RCC 7860 (cell line): ENCODE data around the gene CNNM3.
"Not testable (repeated sequence)": the region's sequence is repeated elsewhere in the genome, so short reads cannot be mapped to it uniquely, and the experiment has no call there.

ENCODE experiments used
- DNase-seq: peaks from one replicate; pipeline ENCODE4 v3.0.0-alpha.2; 2015; ENCODE audit warnings: low spot score
- FAIRE-seq: peaks from 2 replicates; lab custom pipeline; 2012; peaks lifted over from hg19 to GRCh38; lab: Jason Lieb, UNC

Gene CNNM3

GRCh38 chr2:96816127-96816835, at the start of gene CNNM3:
TSS of gene CNNM3 (plus strand) at chr2:96816268. CDS start at chr2:96816278, 10 bp downstream.
- FAIRE-seq (no peak), DNase-seq (peak; percentile 79)

- FAIRE-seq (no peak), DNase-seq (no peak)
Observed at GRCh38 chr2:96767135-96767871, 48.8 kb upstream of the CNNM3 start.

- FAIRE-seq (peak; percentile 77), DNase-seq (peak; percentile 75)
Observed at GRCh38 chr2:96768083-96768561, 47.9 kb upstream of the CNNM3 start.

DNA sequence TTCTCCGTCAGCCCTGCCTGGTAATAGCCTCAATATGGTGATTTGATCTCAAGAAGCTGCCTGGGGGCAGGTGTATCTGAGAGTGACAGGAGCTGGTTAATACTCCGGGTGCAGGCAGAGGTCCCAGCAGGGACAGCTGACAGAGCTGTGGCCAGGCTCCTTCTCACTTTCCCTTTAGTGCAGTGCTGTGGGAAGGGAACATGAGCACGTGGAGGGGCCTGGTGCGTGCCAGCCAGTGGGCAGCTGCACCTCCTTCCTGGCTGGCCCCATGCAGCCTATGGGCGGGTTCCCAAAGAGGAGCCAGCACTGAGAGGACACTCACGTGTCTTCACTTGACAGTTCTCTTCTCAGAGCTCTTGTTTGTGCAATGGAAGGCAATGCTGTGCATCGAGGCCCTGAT, 46.3 kb upstream of the CNNM3 start:
- no peak for DNase-seq
- FAIRE-seq: no peak

GRCh38 chr2:96770442-96771202, 45.4 kb upstream of the CNNM3 start:
- no peak for FAIRE-seq
- no peak for DNase-seq

DNA sequence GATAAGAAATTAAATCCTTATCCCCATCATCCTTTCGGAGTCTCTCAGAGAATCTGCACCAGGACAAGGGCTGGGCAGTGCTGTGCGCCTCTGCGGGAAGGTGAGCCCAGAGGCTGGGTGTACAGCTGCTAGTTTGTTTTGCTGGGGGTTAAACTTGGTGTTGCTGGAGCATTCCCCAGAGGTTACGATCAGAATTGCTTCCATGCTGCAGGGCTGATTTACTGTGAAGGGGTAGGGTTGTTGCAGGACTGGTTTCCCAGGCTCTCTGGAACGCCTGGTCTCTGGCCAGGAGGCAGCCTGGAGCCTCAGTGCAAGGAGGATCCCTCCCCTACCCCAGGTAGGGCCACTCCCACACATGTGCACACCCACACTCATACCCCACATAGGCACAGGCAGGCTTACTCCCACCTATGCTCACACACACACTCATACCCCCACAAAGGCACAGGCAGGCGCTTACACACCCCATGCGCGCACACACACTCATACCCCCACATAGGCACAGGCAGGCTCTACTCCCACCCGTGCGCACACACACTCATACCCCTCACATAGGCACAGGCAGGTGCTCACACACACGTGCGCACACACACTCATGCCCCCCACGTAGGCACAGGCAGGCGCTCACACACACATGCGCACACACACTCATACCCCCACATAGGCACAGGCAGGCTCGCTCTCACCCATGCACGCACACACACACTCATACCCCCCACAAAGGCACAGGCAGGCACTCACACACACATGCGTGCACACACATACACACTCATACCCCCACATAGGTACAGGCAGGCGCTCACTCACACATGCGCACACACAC, 44.1 kb upstream of the CNNM3 start:
- no peak for DNase-seq

DNA sequence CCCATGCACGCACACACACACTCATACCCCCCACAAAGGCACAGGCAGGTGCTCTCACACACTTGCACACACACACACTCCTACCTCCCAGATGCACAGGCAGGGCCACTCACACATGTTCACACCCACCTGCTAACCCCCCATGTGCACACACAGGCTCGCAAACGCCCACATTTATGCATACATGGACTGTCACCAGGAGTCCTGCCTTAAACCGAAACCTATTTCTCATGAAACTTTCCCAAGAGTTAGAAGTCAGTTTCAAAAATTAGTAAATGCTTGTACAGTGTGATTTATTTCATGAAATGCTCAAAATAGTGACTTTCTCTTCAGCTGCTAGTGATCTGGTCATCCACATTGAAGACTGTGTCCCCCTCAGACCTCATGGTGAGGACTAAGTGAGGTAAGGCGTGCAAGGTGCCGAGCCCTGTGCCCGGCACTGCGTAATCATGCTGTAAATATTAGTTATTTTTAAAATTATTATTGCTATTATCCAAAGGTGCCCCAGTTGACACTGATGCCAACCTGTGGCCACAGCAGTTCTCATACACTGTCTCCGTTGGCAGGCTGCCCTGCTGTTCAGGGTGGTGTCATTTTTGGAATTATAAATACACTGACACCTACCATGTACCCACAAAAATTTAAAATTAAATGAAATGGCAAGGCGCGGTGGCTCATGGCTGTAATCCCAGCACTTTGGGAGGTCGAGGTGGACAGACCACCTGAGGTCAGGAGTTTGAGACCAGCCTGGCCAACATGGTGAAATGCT, 43.0 kb upstream of the CNNM3 start:
- no peak for DNase-seq
- FAIRE-seq: no peak

More for the DNA sequence above, 44.1 kb upstream of the CNNM3 start:
- no peak for FAIRE-seq

DNA sequence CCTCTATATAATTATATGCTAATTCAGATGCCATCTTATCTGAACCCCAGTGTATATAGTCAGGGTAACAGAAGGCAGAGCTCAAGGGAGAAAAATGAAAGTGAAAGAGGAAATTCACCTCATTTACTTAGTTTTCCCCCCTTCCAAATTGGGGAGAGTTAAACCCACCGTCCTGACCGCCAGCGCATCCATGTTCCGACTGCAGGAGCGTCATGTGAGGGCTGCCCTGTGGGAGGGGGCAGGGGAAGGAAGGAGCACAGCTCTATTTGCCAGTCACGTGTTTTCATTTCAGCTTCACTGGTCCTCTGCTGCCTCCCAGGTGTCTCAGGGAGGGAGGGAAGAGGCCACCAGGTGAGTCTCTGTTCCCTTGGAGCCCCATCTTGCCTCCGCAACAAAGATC, 42.1 kb upstream of the CNNM3 start:
- no peak for DNase-seq
- FAIRE-seq: no peak

GRCh38 chr2:96775160-96775559, 40.9 kb upstream of the CNNM3 start:
- FAIRE-seq (no peak), DNase-seq (no peak)

GRCh38 chr2:96783388-96783787, 32.7 kb upstream of the CNNM3 start:
- no peak for DNase-seq
- no peak for FAIRE-seq

DNA sequence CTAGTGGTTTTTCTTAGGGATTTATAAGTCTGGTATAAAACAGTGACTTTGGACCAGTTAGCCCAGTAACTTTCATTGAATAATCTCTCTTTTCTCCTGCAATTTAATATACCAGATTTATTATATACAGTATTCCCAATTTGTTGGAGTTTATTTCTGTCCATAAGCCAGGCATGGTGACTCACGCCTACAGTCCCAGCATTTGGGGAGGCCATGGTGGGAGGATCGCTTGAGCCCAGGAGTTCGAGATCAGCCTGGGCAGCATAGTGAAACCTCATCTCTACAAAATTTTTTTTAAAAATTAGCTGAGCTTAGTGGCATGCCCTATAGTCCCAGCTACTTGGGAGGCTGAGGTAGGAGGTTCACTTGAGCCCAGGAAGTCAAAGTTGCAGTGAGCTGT, 28.7 kb upstream of the CNNM3 start:
- no peak for FAIRE-seq
- DNase-seq: no peak

DNA sequence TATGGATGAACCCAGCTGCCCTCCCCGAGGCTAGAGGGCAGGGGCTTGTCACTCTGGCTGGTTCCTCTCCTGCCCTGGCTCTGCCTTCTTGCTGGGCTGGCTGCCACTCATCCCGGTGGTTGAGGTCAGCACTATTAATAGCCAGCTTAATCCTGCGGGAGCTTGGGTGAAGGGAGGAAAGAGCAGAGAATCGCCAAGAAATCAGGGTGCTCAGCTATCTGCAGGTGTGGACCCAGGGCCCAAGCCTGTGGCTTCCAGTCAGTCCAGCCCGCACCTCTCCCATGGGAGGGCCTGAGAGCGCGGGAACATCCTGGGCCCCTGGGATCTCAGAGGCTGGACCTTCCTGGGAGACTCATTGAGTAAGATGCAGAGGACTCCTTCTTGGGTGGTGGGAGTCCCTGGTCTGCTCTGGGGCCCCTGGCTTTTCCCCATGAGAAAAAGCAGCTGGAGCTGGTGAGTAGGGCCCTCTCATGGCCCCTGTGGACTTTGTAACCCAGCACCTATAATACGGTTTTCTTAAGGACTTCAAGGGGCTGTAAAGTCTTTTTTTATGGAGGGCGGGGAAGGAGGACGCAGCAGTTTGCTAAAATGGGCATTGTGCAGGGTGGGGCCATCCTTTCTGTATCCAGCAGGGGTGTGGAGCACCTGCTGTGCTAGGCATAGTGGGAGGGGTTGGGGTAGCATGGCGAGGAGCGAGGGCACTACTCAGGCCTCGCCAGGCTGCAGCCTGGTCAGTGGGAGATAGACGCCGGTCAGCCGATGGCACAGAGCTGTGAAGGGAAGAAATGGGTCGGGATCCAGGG, 27.4 kb upstream of the CNNM3 start:
- DNase-seq: no peak
- FAIRE-seq: no peak

- DNase-seq (no peak), FAIRE-seq (no peak)
Observed at GRCh38 chr2:96789245-96789617, 26.8 kb upstream of the CNNM3 start.

DNA sequence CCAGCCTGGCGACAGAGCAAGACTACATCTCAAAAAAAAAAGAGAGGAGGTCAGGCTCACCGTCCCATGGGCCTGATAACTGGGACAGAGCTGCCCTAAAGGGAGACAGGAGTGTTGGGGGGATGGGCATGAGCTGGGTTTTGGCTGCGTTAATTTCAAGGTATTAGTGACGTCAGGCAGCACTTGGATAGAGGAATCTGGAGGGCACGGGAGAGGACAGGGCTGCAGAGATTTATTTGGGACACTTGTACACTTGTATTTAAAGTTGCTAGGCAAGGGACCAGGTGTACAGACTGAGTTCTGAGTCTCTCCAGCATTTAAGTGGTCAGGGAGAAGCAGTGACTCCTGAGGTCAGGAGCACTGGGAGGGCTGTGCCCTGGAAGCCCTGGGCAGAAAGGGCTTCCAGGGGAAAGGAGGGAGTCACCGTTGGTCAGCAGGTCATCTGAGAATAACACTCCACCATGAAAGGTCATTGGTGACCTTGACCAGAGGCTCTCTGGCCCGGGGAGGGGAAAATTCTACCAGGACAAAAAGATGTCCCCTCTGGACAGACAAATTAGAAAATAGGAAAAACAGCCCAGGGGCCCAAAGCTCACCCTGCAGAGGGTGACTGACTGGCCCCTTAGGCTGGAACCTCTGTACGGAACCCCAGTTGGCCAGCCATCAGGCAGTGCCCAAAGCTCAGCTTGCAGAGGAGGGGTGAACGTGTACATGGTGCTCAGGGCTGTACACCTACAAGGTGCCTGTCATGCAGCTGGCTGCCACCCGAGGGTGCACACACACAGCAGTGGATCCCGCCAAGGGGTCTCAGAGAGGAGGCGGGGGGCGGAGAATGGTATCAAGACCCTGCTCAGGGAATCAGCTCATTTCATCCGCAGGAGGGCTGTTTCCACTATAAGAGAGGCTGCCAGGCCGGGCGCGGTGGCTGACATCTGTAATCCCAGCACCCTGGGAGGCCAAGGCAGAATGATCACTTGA, 23.0 kb upstream of the CNNM3 start:
- FAIRE-seq (no peak), DNase-seq (no peak)

- FAIRE-seq (no peak), DNase-seq (no peak)
Observed at GRCh38 chr2:96795076-96795475, 21.0 kb upstream of the CNNM3 start.

DNA sequence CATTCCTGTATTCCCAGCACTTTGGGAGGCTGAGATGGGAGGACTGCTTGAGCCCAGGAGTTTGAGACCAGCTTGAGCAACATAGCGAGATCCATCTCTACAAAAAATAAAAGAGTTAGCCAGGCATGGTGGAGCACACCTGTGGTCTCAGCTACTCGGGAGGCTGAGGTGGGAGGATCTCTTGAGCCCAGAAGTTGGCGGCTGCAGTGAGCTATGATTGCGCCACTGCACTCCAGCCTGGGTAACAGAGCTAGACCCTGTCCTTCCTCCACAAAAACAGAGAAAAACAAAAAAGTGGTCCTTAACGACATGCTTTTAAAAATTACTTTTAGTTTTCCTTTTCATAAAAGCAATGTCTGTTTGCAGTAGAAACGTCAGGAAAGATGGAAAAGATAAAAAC, 19.6 kb upstream of the CNNM3 start:
- DNase-seq, FAIRE-seq: not testable (repeated sequence)

GRCh38 chr2:96797066-96797625, 18.9 kb upstream of the CNNM3 start:
- FAIRE-seq: no peak
- no peak for DNase-seq
